Endothelial cell of umbilical vein (primary cell): ENCODE results near the gene DNAH1.

Experiments
- EZH2 ChIP-seq: IDR thresholded peaks from 2 replicates; pipeline ENCODE4 v1.6.1; 2012; ENCODE audit warnings: borderline replicate concordance, low read depth, mild to moderate bottlenecking, moderate library complexity, low read length, inconsistent platforms; ENCODE audit not compliant: severe bottlenecking
- FOS ChIP-seq: IDR thresholded peaks from 2 replicates; pipeline ENCODE4 v1.6.1; 2011; ENCODE audit warnings: mild to moderate bottlenecking, low read length, moderate library complexity, borderline replicate concordance; ENCODE audit not compliant: insufficient read depth
- GATA2 ChIP-seq: IDR thresholded peaks from 2 replicates; pipeline ENCODE4 v1.7.0; 2011; ENCODE audit warnings: low read depth, mild to moderate bottlenecking, moderate library complexity, mixed read lengths, low read length; ENCODE audit not compliant: insufficient read length, insufficient read depth
- JUN ChIP-seq: IDR thresholded peaks from 2 replicates; pipeline ENCODE4 v1.6.1; 2011; ENCODE audit warnings: borderline replicate concordance, low read depth; ENCODE audit not compliant: insufficient read length, insufficient read depth
- MYC ChIP-seq: IDR thresholded peaks from one replicate; pipeline ENCODE4 v1.6.1; 2011; ENCODE audit warnings: mild to moderate bottlenecking, low read depth, low read length
- POLR2A ChIP-seq: IDR thresholded peaks from 2 replicates; pipeline ENCODE4 v1.6.1; 2012; ENCODE audit warnings: low read depth, mild to moderate bottlenecking, control low read depth, low read length
- POLR2AphosphoS5 ChIP-seq: IDR thresholded peaks from 2 replicates; pipeline ENCODE4 v1.6.1; 2012; ENCODE audit warnings: low read depth, mild to moderate bottlenecking, control low read depth, low read length, moderate library complexity; ENCODE audit not compliant: insufficient read depth
- TF ChIP-seq, protein P1 (sequence below), 2 donors: IDR thresholded peaks; 1 replicate in 1 of 2; 2 replicates in 1 of 2; pipeline ENCODE4 v1.5.1; 2011; ENCODE audit warnings: low read length in 2 of 2, mild to moderate bottlenecking in 2 of 2, moderate library complexity in 2 of 2, control low read depth in 1 of 2, inconsistent platforms in 1 of 2, low read depth in 1 of 2; ENCODE audit not compliant: insufficient read depth in 1 of 2; ENCODE audit errors: extremely low read depth in 1 of 2
- TF ChIP-seq, protein P2 (sequence below): IDR thresholded peaks from 2 replicates; pipeline ENCODE4 v1.6.1; 2011; ENCODE audit not compliant: insufficient read depth, insufficient read length

DNA sequence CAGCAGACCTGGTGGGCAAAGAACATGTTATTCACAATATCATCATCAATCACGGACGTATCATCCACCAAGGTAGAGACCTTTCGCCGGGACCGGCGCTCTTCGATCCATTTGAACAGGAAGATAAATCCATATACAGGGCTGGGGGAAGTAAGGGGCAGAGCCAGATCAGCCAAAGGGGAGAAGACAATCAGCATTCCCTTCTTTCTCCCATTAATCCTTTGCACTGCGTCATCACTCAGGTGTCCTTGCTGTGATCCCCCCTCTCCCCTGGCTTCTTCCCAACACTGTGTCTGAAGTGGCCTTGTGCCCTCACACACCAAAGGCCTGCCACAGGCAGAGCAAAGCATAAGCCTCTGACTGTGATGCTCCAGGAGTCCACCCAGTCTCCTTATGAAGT lies 92.3 kb downstream of the DNAH1 start:
- TF ChIP-seq, protein P1, sequence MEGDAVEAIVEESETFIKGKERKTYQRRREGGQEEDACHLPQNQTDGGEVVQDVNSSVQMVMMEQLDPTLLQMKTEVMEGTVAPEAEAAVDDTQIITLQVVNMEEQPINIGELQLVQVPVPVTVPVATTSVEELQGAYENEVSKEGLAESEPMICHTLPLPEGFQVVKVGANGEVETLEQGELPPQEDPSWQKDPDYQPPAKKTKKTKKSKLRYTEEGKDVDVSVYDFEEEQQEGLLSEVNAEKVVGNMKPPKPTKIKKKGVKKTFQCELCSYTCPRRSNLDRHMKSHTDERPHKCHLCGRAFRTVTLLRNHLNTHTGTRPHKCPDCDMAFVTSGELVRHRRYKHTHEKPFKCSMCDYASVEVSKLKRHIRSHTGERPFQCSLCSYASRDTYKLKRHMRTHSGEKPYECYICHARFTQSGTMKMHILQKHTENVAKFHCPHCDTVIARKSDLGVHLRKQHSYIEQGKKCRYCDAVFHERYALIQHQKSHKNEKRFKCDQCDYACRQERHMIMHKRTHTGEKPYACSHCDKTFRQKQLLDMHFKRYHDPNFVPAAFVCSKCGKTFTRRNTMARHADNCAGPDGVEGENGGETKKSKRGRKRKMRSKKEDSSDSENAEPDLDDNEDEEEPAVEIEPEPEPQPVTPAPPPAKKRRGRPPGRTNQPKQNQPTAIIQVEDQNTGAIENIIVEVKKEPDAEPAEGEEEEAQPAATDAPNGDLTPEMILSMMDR (IDR thresholded peaks at IDR 0.05; ENCODE audit: extremely low read depth in 1 of 2, insufficient read depth in 1 of 2, low read depth in 1 of 2, low read length in 2 of 2): no peak
- no peak for TF ChIP-seq POLR2A
- TF ChIP-seq MYC: no peak
- TF ChIP-seq POLR2AphosphoS5: no peak
- no peak for TF ChIP-seq EZH2
- no peak for TF ChIP-seq JUN
- TF ChIP-seq FOS: no peak
- TF ChIP-seq, protein P2, sequence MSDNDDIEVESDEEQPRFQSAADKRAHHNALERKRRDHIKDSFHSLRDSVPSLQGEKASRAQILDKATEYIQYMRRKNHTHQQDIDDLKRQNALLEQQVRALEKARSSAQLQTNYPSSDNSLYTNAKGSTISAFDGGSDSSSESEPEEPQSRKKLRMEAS: no peak
- no peak for TF ChIP-seq GATA2
